CD14-positive monocyte (primary cell): ENCODE results near the gene SATB2. TPM values are rescaled to one million over a fixed set of nuclear protein-coding genes. Genes with fewer than 3 reads are reported as not detected.

ENCODE experiments used
- DNase-seq, 3 donors: peaks; one replicate each; pipeline ENCODE4 v3.0.0-alpha.2; 2011 to 2022
- H2AFZ ChIP-seq: 2 replicates; pipeline ENCODE4 v1.6.0; 2012; ENCODE audit warnings: mild to moderate bottlenecking, low read depth, low read length, inconsistent platforms; ENCODE audit not compliant: insufficient read depth, poor library complexity, severe bottlenecking
- H3K27ac ChIP-seq, 2 donors: 1 replicate in 1 of 2; 2 replicates in 1 of 2; pipeline ENCODE4 v1.5.1; 2012 to 2013; ENCODE audit warnings: low read length in 2 of 2, control low read depth in 1 of 2, inconsistent platforms in 1 of 2, low read depth in 1 of 2, mild to moderate bottlenecking in 1 of 2
- H3K27me3 ChIP-seq, 2 donors: one replicate each; pipeline versions ENCODE4 v1.6.0 to v1.6.1; 2011 to 2013; ENCODE audit warnings: low read length in 2 of 2; ENCODE audit not compliant: control insufficient read depth in 2 of 2, insufficient read depth in 2 of 2
- H3K36me3 ChIP-seq, 2 donors: replicated peaks in 1 of 2; 1 replicate in 1 of 2; 2 replicates in 1 of 2; pipeline versions ENCODE4 v1.5.1 to v1.6.1; 2012 to 2013; ENCODE audit warnings: low read length in 2 of 2, control low read depth in 1 of 2, inconsistent platforms in 1 of 2, mild to moderate bottlenecking in 1 of 2; ENCODE audit not compliant: insufficient read depth in 2 of 2, control insufficient read depth in 1 of 2
- H3K4me1 ChIP-seq, 2 donors: 1 replicate in 1 of 2; 2 replicates in 1 of 2; pipeline versions ENCODE4 v1.5.1 to v1.6.1; 2012 to 2013; ENCODE audit warnings: low read length in 2 of 2, control low read depth in 1 of 2, inconsistent platforms in 1 of 2, mild to moderate bottlenecking in 1 of 2, moderate library complexity in 1 of 2; ENCODE audit not compliant: insufficient read depth in 2 of 2, control insufficient read depth in 1 of 2
- H3K4me2 ChIP-seq: replicated peaks from 2 replicates; pipeline ENCODE3; 2012; ENCODE audit warnings: low read length, moderate library complexity, mild to moderate bottlenecking; ENCODE audit not compliant: poor library complexity, severe bottlenecking; ENCODE audit errors: extremely low read depth
- H3K4me3 ChIP-seq, 3 experiments: fragments of 200-600 bp in 1 of 3; sonication (generic) in 1 of 3; replicated peaks in 1 of 3; 1 replicate in 2 of 3; 2 replicates in 1 of 3; pipeline ENCODE4 v1.5.1; 2011 to 2013; ENCODE audit warnings: low read length in 3 of 3, mild to moderate bottlenecking in 3 of 3, control low read depth in 2 of 3, low read depth in 2 of 3, inconsistent platforms in 1 of 3, moderate library complexity in 1 of 3
- H3K79me2 ChIP-seq: 2 replicates; pipeline ENCODE4 v1.6.0; 2012; ENCODE audit warnings: mild to moderate bottlenecking, control low read depth, inconsistent platforms, low read length, moderate library complexity; ENCODE audit not compliant: insufficient read depth
- H3K9ac ChIP-seq: 2 replicates; pipeline ENCODE4 v1.6.0; 2017; ENCODE audit warnings: low read length, mild to moderate bottlenecking; ENCODE audit not compliant: insufficient read depth, poor library complexity, severe bottlenecking
- H3K9me3 ChIP-seq, 2 donors: replicated peaks in 1 of 2; 1 replicate in 1 of 2; 2 replicates in 1 of 2; pipeline versions ENCODE4 v1.5.1 to v1.6.1; 2012 to 2013; ENCODE audit warnings: low read length in 2 of 2, control low read depth in 1 of 2; ENCODE audit not compliant: control insufficient read depth in 1 of 2, insufficient read depth in 1 of 2
- H4K20me1 ChIP-seq: 2 replicates; pipeline ENCODE4 v1.6.0; 2012; ENCODE audit warnings: mild to moderate bottlenecking, low read length, control low read depth, moderate library complexity; ENCODE audit not compliant: insufficient read depth
- H3K27ac Mint-ChIP-seq, 7 donors: one replicate each; pipeline ENCODE4 v1.8.0; 2020; ENCODE audit warnings: mild to moderate bottlenecking in 7 of 7, mixed read lengths in 7 of 7, moderate library complexity in 6 of 7, inconsistent platforms in 2 of 7
- H3K27me3 Mint-ChIP-seq, 3 donors: one replicate each; pipeline ENCODE4 v1.8.0; 2021 to 2022; ENCODE audit warnings: low read depth in 3 of 3, mild to moderate bottlenecking in 3 of 3, mixed read lengths in 3 of 3, moderate library complexity in 3 of 3, inconsistent platforms in 1 of 3
- H3K36me3 Mint-ChIP-seq, 2 donors: one replicate each; pipeline ENCODE4 v1.8.0; 2020; ENCODE audit warnings: mixed read lengths in 2 of 2, inconsistent platforms in 1 of 2, mild to moderate bottlenecking in 1 of 2
- H3K4me1 Mint-ChIP-seq: one replicate; pipeline ENCODE4 v1.8.0; 2020; ENCODE audit warnings: mild to moderate bottlenecking, mixed read lengths
- H3K4me3 Mint-ChIP-seq, 2 donors: one replicate each; pipeline ENCODE4 v1.8.0; 2020; ENCODE audit warnings: mild to moderate bottlenecking in 2 of 2, mixed read lengths in 2 of 2, moderate library complexity in 1 of 2
- H3K9me3 Mint-ChIP-seq, 7 donors: one replicate each; pipeline ENCODE4 v1.8.0; 2020 to 2022; ENCODE audit warnings: mixed read lengths in 7 of 7, mild to moderate bottlenecking in 6 of 7, moderate library complexity in 6 of 7, inconsistent platforms in 2 of 7
- CTCF ChIP-seq: fragments of 200-600 bp; IDR thresholded peaks from one replicate; pipeline ENCODE4 v1.8.0; 2022; ENCODE audit warnings: antibody characterized with exemption, mild to moderate bottlenecking
- WGBS: methylation state at CpG from one replicate; pipeline ENCODE4 v1.1.5; 2013; ENCODE audit warnings: missing lambda C conversion rate; ENCODE audit not compliant: insufficient coverage; 5-methylcytosine and 5-hydroxymethylcytosine counted together
- intact Hi-C, 2 donors: fragments of 100-400 bp; cut with micrococcal nuclease; formaldehyde crosslinking; loops; one replicate each; pipeline versions ENCODE4 v1.15.0 to v1.15.1; 2023
- polyA plus RNA-seq, 3 donors: library from polyadenylated mRNA; depleted of rRNA in 1 of 3; unstranded in 2 of 3; stranded (reverse) in 1 of 3; fragments of 300-500 nt in 2 of 3; fragments of >200 nt in 1 of 3; fragmentation: Illumina TruSeq in 2 of 3; gene quantifications; 1 replicate in 2 of 3; 2 replicates in 1 of 3; pipeline ENCODE4 v1.2.3, GENCODE V29; 2012 to 2021

SATB2 gene
- polyA plus RNA-seq, 3 donors = 0.13 to 0.69 (median 0.14) TPM

- Histone ChIP-seq H3K9me3 (peaks cover 42 to 66% of the 10 kb centered on the region in 2 donors), H3K36me3 (no peaks in the 10 kb centered on the region), H2AFZ (no peak overlapping the region), H3K79me2 (no peaks in the 10 kb centered on the region), H4K20me1 (no peaks in the 10 kb centered on the region), H3K27me3 (peaks cover 90 to 96% of the 10 kb centered on the region in 2 donors), H3K9ac (no peak overlapping the region), H3K4me1 (peaks cover 49 to 63% of the 10 kb centered on the region in 2 donors), H3K4me2 (peak overlapping the region; percentile 85), H3K4me3 (peak overlapping the region in 1 of 3 experiments; percentile 75), H3K27ac (no peak overlapping the region)
- H3K4me1 Mint-ChIP-seq = peaks cover 64% of the 10 kb centered on the region
- peaks cover 87 to 98% (median 92%) of the 10 kb centered on the region in 3 donors for H3K27me3 Mint-ChIP-seq
- H3K27ac Mint-ChIP-seq = no peak overlapping the region
- no peak for DNase-seq
- H3K4me3 Mint-ChIP-seq = peak overlapping the region; percentile 16 to 82
- WGBS = 6% methylated on average over 34 of the region's 46 CpGs
- no peak for TF ChIP-seq CTCF
- H3K36me3 Mint-ChIP-seq = peaks cover 8 to 24% of the 10 kb centered on the region in 2 donors
- peaks cover 10 to 74% (median 64%) of the 10 kb centered on the region in 7 donors for H3K9me3 Mint-ChIP-seq
- intact Hi-C loops = no loop called here
Observed at GRCh38 chr2:199464606-199465352, 7.0 kb upstream of the SATB2 start.

- Mint-ChIP-seq H3K9me3 (peaks cover 10 to 69% (median 63%) of the 10 kb centered on the region in 7 donors), H3K27me3 (peaks cover 79 to 94% (median 86%) of the 10 kb centered on the region in 3 donors), H3K4me3 (peak overlapping the region; percentile 65 to 87), H3K27ac (no peak overlapping the region), H3K4me1 (peaks cover 60% of the 10 kb centered on the region), H3K36me3 (peaks cover 8 to 22% of the 10 kb centered on the region in 2 donors)
- DNase-seq = peak in 1 of 3 donors; percentile 31
- intact Hi-C loops = no loop called here
- peaks cover 50 to 67% of the 10 kb centered on the region in 2 donors for H3K4me1 ChIP-seq
- TF ChIP-seq CTCF = peak; percentile 73
- H3K27ac ChIP-seq = no peak overlapping the region
- WGBS = 3% methylated on average over 51 of the region's 64 CpGs
- no peaks in the 10 kb centered on the region for H4K20me1 ChIP-seq
- no peaks in the 10 kb centered on the region for H3K36me3 ChIP-seq
- no peak overlapping the region for H3K9ac ChIP-seq
- H2AFZ ChIP-seq = peak overlapping the region; percentile 73
- no peaks in the 10 kb centered on the region for H3K79me2 ChIP-seq
- peaks cover 42 to 64% of the 10 kb centered on the region in 2 donors for H3K9me3 ChIP-seq
- peaks cover 83 to 88% of the 10 kb centered on the region in 2 donors for H3K27me3 ChIP-seq
- peak overlapping the region; percentile 85 for H3K4me2 ChIP-seq
- H3K4me3 ChIP-seq = peak overlapping the region in 1 of 3 experiments; percentile 75
Observed at GRCh38 chr2:199463708-199464605, 6.2 kb upstream of the SATB2 start.
